Parathyroid adenoma (tissue), 2 donors: ENCODE results near the gene ZNRD2.

Source experiments
- H2AFZ ChIP-seq: fragments of 300-600 bp; sonication (generic); one replicate; pipeline ENCODE4 v1.7.0; 2017; ENCODE audit warnings: antibody characterized with exemption, mild to moderate bottlenecking
- H3K27ac ChIP-seq: fragments of 300-600 bp; sonication (generic); one replicate; pipeline ENCODE4 v1.7.0; 2017
- H3K27me3 ChIP-seq: fragments of 300-600 bp; sonication (generic); one replicate; pipeline ENCODE4 v1.7.0; 2017; ENCODE audit warnings: low read length; ENCODE audit not compliant: control insufficient read depth, insufficient read depth
- H3K36me3 ChIP-seq: fragments of 300-600 bp; sonication (generic); one replicate; pipeline ENCODE4 v1.7.0; 2017; ENCODE audit warnings: low read length; ENCODE audit not compliant: control insufficient read depth, insufficient read depth
- H3K4me1 ChIP-seq: fragments of 300-600 bp; sonication (generic); one replicate; pipeline ENCODE4 v1.7.0; 2017; ENCODE audit warnings: control low read depth
- H3K4me2 ChIP-seq: fragments of 300-600 bp; sonication (generic); one replicate; pipeline ENCODE4 v1.7.0; 2017; ENCODE audit warnings: low read length
- H3K4me3 ChIP-seq: fragments of 300-600 bp; sonication (generic); one replicate; pipeline ENCODE4 v1.7.0; 2017; ENCODE audit warnings: low read depth, low read length
- H3K79me2 ChIP-seq: fragments of 300-600 bp; sonication (generic); one replicate; pipeline ENCODE4 v1.7.0; 2017; ENCODE audit warnings: control low read depth
- H3K9ac ChIP-seq: fragments of 300-600 bp; sonication (generic); one replicate; pipeline ENCODE4 v1.7.0; 2017; ENCODE audit warnings: mild to moderate bottlenecking
- H3K9me3 ChIP-seq: fragments of 300-600 bp; sonication (generic); one replicate; pipeline ENCODE4 v1.7.0; 2017; ENCODE audit warnings: low read length; ENCODE audit not compliant: control insufficient read depth
- CTCF ChIP-seq: fragments of 300-600 bp; sonication (generic); IDR thresholded peaks from one replicate; pipeline ENCODE4 v1.7.0; 2017; ENCODE audit warnings: antibody characterized with exemption, mild to moderate bottlenecking
- donor health status: primary hyperparathyroidism.

ZNRD2 gene

GRCh38 chr11:65580031-65580692 lies 9.9 kb downstream of the ZNRD2 start:
- H3K36me3 ChIP-seq, result no peaks in the 10 kb centered on the region
- H3K4me3 ChIP-seq, result no peak overlapping the region
- no peak overlapping the region for H3K9ac ChIP-seq
- H3K4me1 ChIP-seq, result no peaks in the 10 kb centered on the region
- no peak overlapping the region for H2AFZ ChIP-seq
- H3K79me2 ChIP-seq, result no peaks in the 10 kb centered on the region
- no peak for TF ChIP-seq CTCF
- no peak overlapping the region for H3K27ac ChIP-seq
- H3K4me2 ChIP-seq, result no peak overlapping the region
- H3K9me3 ChIP-seq, result no peaks in the 10 kb centered on the region
- H3K27me3 ChIP-seq, result no peaks in the 10 kb centered on the region

- no peak overlapping the region for H3K27ac ChIP-seq
- no peaks in the 10 kb centered on the region for H3K4me1 ChIP-seq
- no peaks in the 10 kb centered on the region for H3K36me3 ChIP-seq
Measured at GRCh38 chr11:65580756-65581155, 10.5 kb downstream of the ZNRD2 start.

GRCh38 chr11:65581928-65582327 lies 11.7 kb downstream of the ZNRD2 start:
- no peak for TF ChIP-seq CTCF
- no peak overlapping the region for H3K9ac ChIP-seq
- H3K36me3 ChIP-seq, result no peaks in the 10 kb centered on the region
- no peaks in the 10 kb centered on the region for H3K4me1 ChIP-seq
- no peak overlapping the region for H3K4me2 ChIP-seq
- H3K4me3 ChIP-seq, result no peak overlapping the region
- H3K27ac ChIP-seq, result no peak overlapping the region
- no peaks in the 10 kb centered on the region for H3K9me3 ChIP-seq
- no peaks in the 10 kb centered on the region for H3K79me2 ChIP-seq
- no peaks in the 10 kb centered on the region for H3K27me3 ChIP-seq
- H2AFZ ChIP-seq, result no peak overlapping the region

More at GRCh38 chr11:65580756-65581155, 10.5 kb downstream of the ZNRD2 start:
- Histone ChIP-seq H3K4me2 (no peak overlapping the region), H3K9ac (no peak overlapping the region), H2AFZ (no peak overlapping the region), H3K4me3 (no peak overlapping the region), H3K79me2 (no peaks in the 10 kb centered on the region), H3K27me3 (no peaks in the 10 kb centered on the region), H3K9me3 (no peaks in the 10 kb centered on the region)
- TF ChIP-seq CTCF, result no peak

GRCh38 chr11:65583589-65583988 lies 13.3 kb downstream of the ZNRD2 start:
- H3K4me3 ChIP-seq, result no peak overlapping the region
- no peak overlapping the region for H3K27ac ChIP-seq
- H3K36me3 ChIP-seq, result no peaks in the 10 kb centered on the region
- no peak overlapping the region for H3K4me2 ChIP-seq
- no peaks in the 10 kb centered on the region for H3K4me1 ChIP-seq
- H3K27me3 ChIP-seq, result no peaks in the 10 kb centered on the region
- TF ChIP-seq CTCF, result no peak
- no peaks in the 10 kb centered on the region for H3K79me2 ChIP-seq
- H2AFZ ChIP-seq, result no peak overlapping the region
- no peak overlapping the region for H3K9ac ChIP-seq
- no peaks in the 10 kb centered on the region for H3K9me3 ChIP-seq

- Histone ChIP-seq H3K4me3 (no peak overlapping the region), H3K4me1 (no peaks in the 10 kb centered on the region), H3K79me2 (no peaks in the 10 kb centered on the region), H3K9ac (no peak overlapping the region), H3K36me3 (no peaks in the 10 kb centered on the region), H3K4me2 (no peak overlapping the region), H3K27me3 (no peaks in the 10 kb centered on the region), H3K9me3 (no peaks in the 10 kb centered on the region), H2AFZ (no peak overlapping the region), H3K27ac (no peak overlapping the region)
- TF ChIP-seq CTCF, result no peak
Measured at GRCh38 chr11:65584106-65584505, 13.8 kb downstream of the ZNRD2 start.
